Measurements from ENCODE around the gene WASF2. TPM values are rescaled to one million over a fixed set of nuclear protein-coding genes. Genes with fewer than 3 reads are reported as not detected.

WASF2 gene
- total and polyA plus RNA-seq, 2 of the 8 experiments (the other 6 are each of a cell fraction or from before 2014, with no cell fraction given), result 32.1 to 86.6 TPM

DNA sequence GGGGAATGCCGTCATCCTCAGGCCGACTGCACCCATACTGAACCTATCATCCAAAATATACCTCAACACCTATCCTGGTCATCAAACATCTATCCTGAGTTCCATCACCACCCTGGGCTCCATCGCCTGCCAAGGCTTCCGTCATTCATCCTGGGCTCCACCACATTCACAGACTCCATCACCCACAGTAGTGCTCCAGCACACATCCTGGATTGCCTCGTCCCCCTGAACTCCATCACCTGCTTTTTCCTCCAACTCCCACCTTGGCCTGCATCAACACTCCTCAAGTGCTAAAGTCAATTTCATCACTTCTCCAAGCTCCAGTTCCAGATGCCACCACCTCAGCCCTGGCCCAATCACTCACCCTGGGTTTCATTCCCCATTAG, 131.0 kb downstream of the WASF2 start:
- Histone ChIP-seq H2AK5ac (ENCODE audit: low read depth, low read length) (0 out of 2 replicates have a peak overlapping the region, but pooled peaks have one; percentile 46), H4K8ac (ENCODE audit: extremely low read depth, insufficient read depth, low read length) (no peak overlapping the region), H3K36me3 (ENCODE audit: control insufficient read depth in 2 of 4, insufficient read depth in 4 of 4, low read length in 3 of 4) (no peaks in the 10 kb centered on the region), H3K79me2 (ENCODE audit: control insufficient read depth in 1 of 2, insufficient read depth in 2 of 2, low read length in 2 of 2) (no peaks in the 10 kb centered on the region), H2BK15ac (ENCODE audit: low read length) (peak overlapping the region; percentile 72; the same call in 1 of the 2 replicates), H2AFZ (ENCODE audit: low read length) (no peak overlapping the region), H3K4me2 (ENCODE audit: insufficient read depth in 1 of 2, low read depth in 2 of 2, low read length in 2 of 2) (no peak overlapping the region; a peak in 1 of 4 replicates), H3K18ac (ENCODE audit: extremely low read depth, low read length) (no peak overlapping the region), H4K91ac (replicated peaks; ENCODE audit: insufficient read length, low read length) (no peak overlapping the region), H3K9ac (replicated peaks in 1 of 4; ENCODE audit: extremely low read depth in 1 of 4, low read depth in 3 of 4, low read length in 3 of 4) (no peak overlapping the region), H3K14ac (ENCODE audit: insufficient read length) (no peak overlapping the region), H3K79me1 (ENCODE audit: low read depth, low read length) (no peaks in the 10 kb centered on the region), H3K9me3 (ENCODE audit: insufficient read depth in 2 of 2, low read depth in 1 of 2, low read length in 1 of 2) (no peaks in the 10 kb centered on the region), H2BK12ac (ENCODE audit: low read depth, low read length) (no peak overlapping the region), H2BK120ac (replicated peaks; ENCODE audit: low read depth, low read length) (no peak overlapping the region), H4K20me1 (replicated peaks in 1 of 2; ENCODE audit: control insufficient read depth in 1 of 2, insufficient read depth in 2 of 2, low read length in 2 of 2) (peaks cover 0 to 10% of the 10 kb centered on the region in 2 experiments), H3K23me2 (ENCODE audit: low read depth, low read length) (peaks cover 14% of the 10 kb centered on the region), H3K56ac (replicated peaks; ENCODE audit: insufficient read length, low read depth, low read length) (no peak overlapping the region), H2BK20ac (ENCODE audit: low read length) (no peak overlapping the region), H3K27me3 (replicated peaks in 1 of 4; ENCODE audit: control insufficient read depth in 3 of 4, extremely low read depth in 1 of 4, insufficient read depth in 3 of 4, low read length in 3 of 4) (peaks cover 12 to 47% (median 36%) of the 10 kb centered on the region in 4 experiments), H4K5ac (ENCODE audit: insufficient read length, low read depth, low read length) (no peak overlapping the region), H3K4me1 (replicated peaks in 1 of 4; ENCODE audit: control insufficient read depth in 3 of 4, insufficient read depth in 4 of 4, low read length in 3 of 4) (peaks cover 0 to 14% (median 7%) of the 10 kb centered on the region in 4 experiments; a peak in 6 of 7 replicates), H3K27ac (ENCODE audit: low read depth, low read length) (no peak overlapping the region), H3K4me3 (ENCODE audit: extremely low read depth in 1 of 4, insufficient read depth in 2 of 4, low read depth in 3 of 4, low read length in 4 of 4) (no peak overlapping the region), H2BK5ac (ENCODE audit: low read depth, low read length) (no peak overlapping the region), H3K23ac (ENCODE audit: insufficient read length) (no peak overlapping the region), H3K4ac (replicated peaks; ENCODE audit: insufficient read length, low read depth, low read length) (no peak overlapping the region)
- FAIRE-seq (no peak), DNase-seq (ENCODE audit: low read depth in 1 of 2, low spot score in 2 of 2) (no peak)
- CTCF ChIA-PET (ENCODE audit: partially characterized antibody), result interaction anchor here (0.5 to 28.8 kb wide), 13 partner anchors 9 to 559 kb away, joined by 3 to 625 read pairs (median 17); partner anchors contain the start of genes CD164L2, FCN3, GPR3 and MAP3K6
- POLR2A ChIA-PET (ENCODE audit: partially characterized antibody), result interaction anchor here (1.4 to 10.3 kb wide), 2 partner anchors 6 to 10 kb away, joined by 4 to 101 read pairs; no protein-coding TSS in a partner anchor
- WGBS, 2 experiments (ENCODE audit: extremely low coverage in 1 of 2, insufficient coverage in 1 of 2, insufficient read length in 1 of 2, insufficient replicate concordance in 2 of 2, low coverage in 1 of 2, low lambda C conversion rate in 2 of 2, missing lambda C conversion rate in 1 of 2), result 90% methylated on average over 5 of the region's 5 CpGs; no CpG with 5 or more reads in 1 of the 2 experiments
- TF ChIP-seq POU5F1 (IDR thresholded peaks at IDR 0.05; ENCODE audit: low read depth, low read length) (no peak), KDM5A (IDR thresholded peaks at IDR 0.05; ENCODE audit: low read length) (no peak), FOSL1 (IDR thresholded peaks at IDR 0.05; ENCODE audit: insufficient read depth, low read depth, low read length) (no peak), YY1 (IDR thresholded peaks at IDR 0.05; ENCODE audit: low read depth, low read length) (no peak), KDM4A (IDR thresholded peaks at IDR 0.05; ENCODE audit: low read depth, low read length, severe bottlenecking) (no peak), TCF12 (IDR thresholded peaks at IDR 0.05; ENCODE audit: low read depth, low read length) (no peak), ZNF274 (IDR thresholded peaks at IDR 0.05; ENCODE audit: borderline replicate concordance, extremely low read depth, low read length) (no peak), SIRT6 (IDR thresholded peaks at IDR 0.05; ENCODE audit: low read length) (no peak), MAX (IDR thresholded peaks at IDR 0.05) (no peak), POLR2AphosphoS5 (IDR thresholded peaks at IDR 0.05; ENCODE audit: low read depth, low read length) (no peak), NRF1 (IDR thresholded peaks at IDR 0.05; ENCODE audit: low read depth, low read length) (no peak), CBX5 (IDR thresholded peaks at IDR 0.05; ENCODE audit: low read depth, low read length) (no peak), KDM1A (IDR thresholded peaks at IDR 0.05; ENCODE audit: borderline replicate concordance, low read length) (no peak), TBP (IDR thresholded peaks at IDR 0.05; ENCODE audit: low read depth, low read length) (no peak), SRF (IDR thresholded peaks at IDR 0.05; ENCODE audit: low read depth, low read length) (no peak)

Data from H1 (cell line).